GM19468 (cell line): Measurements from ENCODE around the gene RETREG2.

Experiments used
- ATAC-seq: cut with Tn5 transposase; IDR thresholded peaks from one replicate; pipeline ENCODE4 v1.9.1; 2021; ENCODE audit warnings: mild to moderate bottlenecking, moderate library complexity, moderate number of reproducible peaks; ENCODE audit not compliant: unreplicated experiment; ENCODE audit errors: extremely low read depth

The RETREG2 gene

GRCh38 chr2:219168932-219169331 is 9.1 kb upstream of the RETREG2 start:
- ATAC-seq: no peak

- no peak for ATAC-seq
These were observed 8.0 kb upstream of the RETREG2 start, which contains the start of gene SLC23A3 for GRCh38 chr2:219169930-219170654. TSS of gene SLC23A3 (minus strand) at chr2:219170029. CDS start at chr2:219169984, 45 bp downstream.

- no peak for ATAC-seq
These were observed 6.8 kb upstream of the RETREG2 start for GRCh38 chr2:219171231-219171651.

GRCh38 chr2:219172231-219173154 is 5.6 kb upstream of the RETREG2 start:
- no peak for ATAC-seq

- ATAC-seq: no peak
These were observed 4.9 kb upstream of the RETREG2 start for GRCh38 chr2:219173176-219173575.

GRCh38 chr2:219174146-219174545 is 3.9 kb upstream of the RETREG2 start:
- ATAC-seq: no peak

- no peak for ATAC-seq
These were observed 3.3 kb upstream of the RETREG2 start for GRCh38 chr2:219174801-219175200.

- no peak for ATAC-seq
These were observed 2.6 kb upstream of the RETREG2 start for GRCh38 chr2:219175486-219175885.

GRCh38 chr2:219175928-219176817 is 1.9 kb upstream of the RETREG2 start:
- ATAC-seq: no peak

- peak; percentile 42 for ATAC-seq
These were observed 1.1 kb upstream of the RETREG2 start, which contains the start of gene CNPPD1 for GRCh38 chr2:219176818-219177551. TSS of gene CNPPD1 (minus strand) at chr2:219176925. CDS start at chr2:219176828, 97 bp downstream.

- peak; percentile 4 for ATAC-seq
These were observed 501 bp downstream of the RETREG2 start for GRCh38 chr2:219178377-219179175.

- ATAC-seq: no peak
These were observed 1.8 kb downstream of the RETREG2 start for GRCh38 chr2:219179601-219180465.

GRCh38 chr2:219180961-219181360 is 2.9 kb downstream of the RETREG2 start:
- ATAC-seq: no peak

- ATAC-seq: no peak
These were observed 3.5 kb downstream of the RETREG2 start for GRCh38 chr2:219181531-219181930.

- no peak for ATAC-seq
These were observed 4.5 kb downstream of the RETREG2 start for GRCh38 chr2:219182331-219183150.

GRCh38 chr2:219183151-219183772 is 5.2 kb downstream of the RETREG2 start:
- ATAC-seq: no peak
